Measurements from ENCODE around the gene TMEM200C.

TMEM200C gene

GRCh38 chr18:5895299-5895875 is at the start of gene TMEM200C:
Gene TMEM200C (minus strand): TSS chr18:5895522. CDS start chr18:5892063, 3,459 bp downstream.
- DNase-seq (ENCODE audit: low spot score) = no peak

GRCh38 chr18:5944448-5944847 is 49.1 kb upstream of the TMEM200C start:
- no peak for DNase-seq (ENCODE audit: low spot score)

- DNase-seq (ENCODE audit: low spot score) = peak; percentile 33
These were observed 48.2 kb upstream of the TMEM200C start for GRCh38 chr18:5943514-5943913.

DNA sequence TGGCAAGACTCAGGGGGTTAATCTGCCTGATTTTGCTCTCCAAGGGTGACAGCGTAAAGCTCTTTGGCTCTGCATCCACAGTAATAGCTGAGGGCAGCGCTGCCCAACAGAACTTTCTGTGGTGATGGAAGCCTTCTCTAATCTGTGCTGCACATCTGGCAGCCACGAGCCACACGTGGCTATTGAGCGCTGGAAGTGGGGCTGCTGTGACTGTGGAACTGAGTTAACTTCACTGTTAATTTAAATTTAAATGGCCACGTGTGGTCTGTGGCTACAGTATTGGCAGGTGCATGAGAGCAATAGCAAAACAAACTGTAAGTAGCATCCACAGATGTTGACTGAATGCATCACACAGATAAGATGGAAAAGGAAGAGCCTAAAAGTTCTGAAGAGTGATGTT is 47.3 kb upstream of the TMEM200C start:
- DNase-seq (ENCODE audit: low spot score) = no peak

DNA sequence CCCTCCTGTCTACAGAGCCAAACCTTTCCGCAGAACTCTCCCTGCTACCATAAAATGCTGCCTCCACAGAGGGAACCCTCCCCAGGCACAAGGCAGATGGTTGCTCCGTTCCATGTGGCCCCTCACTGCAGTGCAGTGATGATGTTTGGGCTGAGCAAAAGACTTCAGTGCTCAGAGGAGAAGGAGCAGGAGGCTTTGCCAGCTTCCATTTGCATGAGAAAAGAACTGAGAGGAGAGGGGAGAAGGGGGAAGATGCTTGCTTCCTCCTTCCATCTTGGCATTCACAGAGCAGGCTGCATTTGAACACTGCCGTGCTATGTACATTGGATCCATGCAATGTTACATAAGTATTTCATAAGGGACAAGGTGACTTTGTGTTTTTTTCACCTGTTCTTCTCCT is 46.6 kb upstream of the TMEM200C start:
- no peak for DNase-seq (ENCODE audit: low spot score)

DNA sequence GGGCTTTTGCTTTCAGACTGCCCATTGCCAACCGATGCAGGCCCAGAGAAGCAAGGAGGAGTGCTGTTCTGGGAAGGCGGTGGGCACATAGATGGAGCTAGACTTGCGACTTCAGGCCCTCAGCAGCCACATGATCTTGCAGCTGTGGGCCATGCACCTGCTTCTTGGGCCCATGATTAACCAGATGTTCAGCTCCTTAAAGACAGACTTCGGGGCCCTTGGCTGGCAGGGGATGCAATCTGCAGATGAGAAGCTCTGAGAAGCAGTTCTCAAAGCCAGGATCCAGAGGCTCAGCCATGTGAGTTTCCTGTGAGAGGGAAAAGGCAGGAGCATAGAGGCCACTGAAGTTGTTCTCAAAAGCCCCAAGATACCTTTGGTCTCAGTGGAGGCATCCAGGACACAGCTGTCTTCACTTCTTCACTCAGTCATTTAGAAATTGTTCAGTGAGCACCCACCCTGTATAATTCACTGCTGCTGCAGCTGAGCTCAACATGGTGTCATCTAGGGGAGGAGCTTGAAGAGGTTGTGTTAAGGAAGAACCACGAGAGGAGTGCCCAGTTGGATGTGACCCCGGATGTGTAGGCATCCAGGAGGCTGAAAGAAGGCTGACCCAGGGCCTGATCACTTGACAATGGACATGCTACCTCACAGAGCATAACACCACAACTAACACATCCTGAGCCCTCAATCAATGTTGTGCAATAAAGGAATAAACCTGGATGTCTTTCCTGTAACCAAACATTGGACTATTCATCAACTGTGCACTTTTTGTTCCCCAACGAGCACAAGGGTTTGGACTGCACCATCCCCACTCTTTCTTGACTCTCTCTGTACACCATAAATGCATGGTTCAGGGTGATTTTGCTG is 44.7 kb upstream of the TMEM200C start:
- no peak for DNase-seq (ENCODE audit: low spot score)

DNA sequence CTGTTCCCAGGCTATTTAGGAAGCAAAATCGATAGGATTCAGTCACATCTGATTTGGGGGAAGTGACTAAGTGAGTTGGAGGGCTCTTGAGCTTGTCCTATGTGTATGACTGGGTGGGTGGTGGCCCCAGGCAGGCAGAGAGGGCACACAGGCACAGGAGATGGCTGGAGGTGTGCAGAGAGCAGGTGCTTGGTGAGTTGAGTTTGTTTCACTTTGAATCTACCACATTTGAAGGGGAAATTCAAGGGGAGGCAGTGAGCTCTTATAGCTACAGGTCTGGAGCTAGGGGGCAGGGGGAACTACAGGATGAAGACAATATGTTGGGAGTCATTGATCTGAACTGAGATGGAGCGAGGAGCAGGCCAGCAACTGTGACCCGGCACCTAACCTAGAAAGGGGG is 42.5 kb upstream of the TMEM200C start:
- DNase-seq (ENCODE audit: low spot score) = no peak

DNA sequence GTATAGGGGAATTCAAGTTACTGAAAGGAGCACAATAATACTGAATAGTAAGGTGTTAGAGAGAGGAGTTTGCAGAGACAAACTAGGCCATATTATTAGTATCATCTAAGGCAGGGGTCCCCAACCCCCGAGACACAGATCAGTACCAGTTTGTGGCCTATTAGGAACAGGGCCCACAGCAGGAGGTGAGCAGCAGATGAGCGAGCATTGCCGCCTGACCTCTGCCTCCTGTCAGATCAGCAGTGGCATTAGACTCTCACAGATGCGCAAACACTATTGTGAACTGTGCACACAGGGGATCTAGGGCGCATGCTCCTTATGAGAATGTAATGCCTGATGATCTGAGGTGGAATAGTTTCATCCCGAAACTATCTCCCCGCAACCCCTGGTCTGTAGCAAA is 41.8 kb upstream of the TMEM200C start:
- DNase-seq (ENCODE audit: low spot score) = no peak

DNA sequence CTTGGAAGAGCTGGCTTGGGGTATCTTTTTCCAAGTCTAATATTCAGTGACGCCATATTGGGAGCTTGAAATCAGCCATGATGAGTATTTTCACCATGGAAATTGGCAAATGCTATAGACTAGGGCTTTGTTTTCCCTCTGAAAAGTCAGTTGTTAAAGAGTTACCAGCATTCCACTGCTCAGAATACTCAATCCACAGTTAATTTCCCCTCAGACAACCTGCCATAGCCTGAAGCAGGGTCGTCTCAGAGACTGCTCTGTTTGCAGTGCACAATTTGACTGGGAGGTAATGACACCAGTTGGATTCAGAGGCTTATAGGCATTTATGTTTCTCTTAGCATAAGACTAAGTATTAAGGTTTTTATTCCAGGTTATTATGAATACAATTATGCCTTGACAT is 35.5 kb upstream of the TMEM200C start:
- no peak for DNase-seq (ENCODE audit: low spot score)

GRCh38 chr18:5918205-5918858 is 23.0 kb upstream of the TMEM200C start:
- DNase-seq (ENCODE audit: low spot score) = no peak

DNA sequence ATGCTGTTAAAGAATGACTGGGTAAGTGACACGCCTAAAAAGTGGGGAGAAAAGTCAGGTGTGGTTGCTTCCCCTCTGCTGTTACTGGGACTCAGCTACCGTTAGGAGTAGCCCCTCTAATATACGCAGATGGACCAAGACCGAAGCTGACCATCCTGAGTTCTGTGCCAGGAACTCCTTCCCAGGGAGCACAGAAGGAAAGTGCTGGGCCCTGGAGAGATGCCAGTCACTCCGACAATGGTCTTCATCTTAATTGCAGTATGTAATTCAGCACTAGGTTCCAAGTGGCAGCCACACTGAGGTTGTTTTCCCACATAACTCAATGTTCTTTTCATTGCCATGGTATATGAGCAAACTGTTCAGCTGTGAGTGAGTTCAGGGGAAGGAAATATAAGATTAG is 19.6 kb upstream of the TMEM200C start:
- DNase-seq (ENCODE audit: low spot score) = no peak

DNA sequence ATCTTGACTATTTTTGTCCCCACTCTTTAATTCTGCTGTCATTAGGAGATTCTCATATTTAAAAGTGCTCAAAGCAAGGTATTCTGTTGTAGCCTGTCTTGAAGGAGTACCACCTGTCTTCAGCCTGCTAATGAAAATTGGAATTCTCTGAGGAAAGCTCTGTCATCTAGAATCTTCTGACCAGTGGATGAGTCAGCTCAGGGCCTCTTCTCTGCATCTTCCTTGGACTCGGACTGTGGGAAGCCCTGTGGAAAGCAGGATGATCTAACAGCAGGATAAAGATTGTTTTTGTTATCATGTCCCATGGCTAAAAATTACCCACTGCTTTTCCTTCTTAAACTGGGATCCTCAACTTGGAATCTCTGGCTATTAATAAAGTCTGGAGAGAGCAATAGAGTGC is 18.7 kb upstream of the TMEM200C start:
- no peak for DNase-seq (ENCODE audit: low spot score)

DNA sequence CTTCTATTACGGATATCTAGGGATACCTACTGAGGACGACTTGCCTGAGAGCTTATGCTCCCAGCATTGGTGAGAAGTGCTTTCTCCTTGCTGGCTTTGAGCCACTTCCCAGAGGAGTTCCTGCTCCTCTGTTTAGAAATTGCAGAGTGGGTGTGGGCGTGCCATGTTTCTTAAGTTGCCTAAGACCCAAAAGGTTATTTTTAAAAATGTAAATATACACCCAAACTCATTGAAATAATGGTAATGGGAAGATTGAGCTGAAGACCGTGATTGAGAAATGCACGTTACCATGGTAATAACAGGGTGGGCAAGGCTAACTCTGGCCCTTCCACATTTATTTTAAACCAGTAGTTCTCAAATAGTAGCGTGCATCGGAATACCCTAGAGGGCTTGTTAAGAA is 17.2 kb upstream of the TMEM200C start:
- DNase-seq (ENCODE audit: low spot score) = no peak

GRCh38 chr18:5909125-5909524 is 13.8 kb upstream of the TMEM200C start:
- no peak for DNase-seq (ENCODE audit: low spot score)

DNA sequence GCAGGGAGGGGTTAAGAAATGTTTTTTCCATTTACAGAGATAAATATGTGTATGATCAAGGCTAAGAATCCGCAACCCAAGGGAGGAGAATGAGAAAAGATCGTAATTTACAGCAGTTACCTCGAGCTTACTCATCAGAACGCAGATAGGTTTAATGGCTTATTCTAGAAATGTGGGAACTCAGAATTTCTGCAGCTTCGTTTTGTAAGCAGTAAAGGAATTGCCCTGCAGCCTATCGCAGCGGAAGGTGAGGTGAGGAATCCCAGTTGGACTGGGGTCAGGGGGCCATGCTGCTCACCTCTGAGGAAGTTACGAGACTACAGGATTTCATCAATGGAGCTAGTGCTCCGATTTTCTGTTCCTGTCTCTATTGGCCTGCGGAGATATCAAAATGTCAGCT is 8.1 kb upstream of the TMEM200C start:
- DNase-seq (ENCODE audit: low spot score) = no peak

- no peak for DNase-seq (ENCODE audit: low spot score)
These were observed 4.9 kb upstream of the TMEM200C start for GRCh38 chr18:5900262-5900661.

DNA sequence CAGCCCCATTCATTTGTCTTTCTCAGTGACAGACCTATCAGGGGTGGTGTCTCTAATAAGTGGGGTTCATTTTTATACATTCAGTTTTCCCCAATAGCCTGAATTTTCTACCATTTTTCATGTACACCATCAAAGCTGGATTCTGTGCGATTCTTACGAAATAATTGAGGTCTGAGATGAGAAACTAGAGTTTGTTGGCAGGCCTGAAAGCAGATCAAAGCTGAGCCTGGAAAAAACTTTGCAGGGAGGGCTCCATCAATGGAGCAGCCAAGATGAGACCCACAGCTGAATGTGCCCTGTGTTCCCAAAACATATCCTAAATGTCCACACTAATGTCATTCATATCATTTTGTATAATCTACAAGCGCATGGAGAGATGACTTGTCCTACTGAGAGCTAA is 4.5 kb upstream of the TMEM200C start:
- DNase-seq (ENCODE audit: low spot score) = no peak

- no peak for DNase-seq (ENCODE audit: low spot score)
These were observed 786 bp upstream of the TMEM200C start for GRCh38 chr18:5895876-5896740.

DNA sequence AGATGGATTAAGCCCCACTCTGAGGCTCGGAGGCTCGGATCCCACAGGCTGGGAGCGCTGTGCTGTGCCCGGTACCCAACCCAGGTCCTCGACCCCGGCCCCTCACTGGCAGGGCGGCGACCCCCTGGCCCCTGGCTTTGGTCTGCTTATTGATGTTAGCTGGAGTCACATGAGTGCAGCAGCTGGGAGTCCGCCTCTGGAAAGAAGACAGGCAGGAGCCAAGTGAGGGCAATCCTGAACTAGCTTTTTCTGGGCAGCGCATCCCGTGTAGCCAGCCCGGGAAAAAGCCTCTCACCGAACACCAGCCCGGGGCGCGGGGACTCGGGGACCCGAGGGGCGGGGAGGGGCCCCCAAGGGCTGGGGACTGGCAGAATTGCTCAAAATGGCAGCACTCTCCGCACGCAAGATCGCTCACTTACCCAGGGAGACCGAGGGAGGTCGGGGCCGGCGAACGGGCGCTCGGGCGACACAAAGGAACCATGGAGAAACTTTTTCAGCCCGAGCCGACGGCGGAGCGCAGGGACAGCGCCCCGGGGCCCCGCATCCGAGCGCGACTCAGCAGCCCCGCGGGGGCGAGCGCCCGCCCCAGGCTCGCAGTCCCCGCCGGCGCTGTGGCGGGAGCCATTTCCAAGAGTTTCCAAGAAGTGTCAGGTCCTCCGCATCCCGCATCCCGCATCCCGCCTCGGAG is 567 bp downstream of the TMEM200C start:
- no peak for DNase-seq (ENCODE audit: low spot score)

GRCh38 chr18:5893956-5894610 is 1.2 kb downstream of the TMEM200C start:
- no peak for DNase-seq (ENCODE audit: low spot score)

- no peak for DNase-seq (ENCODE audit: low spot score)
These were observed 2.4 kb downstream of the TMEM200C start for GRCh38 chr18:5892823-5893431.

Measured in globus pallidus (tissue), 1 donor.